GM19193 (cell line): Measurements from ENCODE around the gene ZNF10.
A peak's percentile ranks its signal among the peaks of the same experiment; 100 is the strongest.

Experiments
- POLR2A ChIP-seq: IDR thresholded peaks from 4 replicates; pipeline ENCODE4 v1.6.1; 2011; ENCODE audit not compliant: insufficient read depth, insufficient read length; ENCODE audit errors: extremely low read depth

ZNF10 gene

DNA sequence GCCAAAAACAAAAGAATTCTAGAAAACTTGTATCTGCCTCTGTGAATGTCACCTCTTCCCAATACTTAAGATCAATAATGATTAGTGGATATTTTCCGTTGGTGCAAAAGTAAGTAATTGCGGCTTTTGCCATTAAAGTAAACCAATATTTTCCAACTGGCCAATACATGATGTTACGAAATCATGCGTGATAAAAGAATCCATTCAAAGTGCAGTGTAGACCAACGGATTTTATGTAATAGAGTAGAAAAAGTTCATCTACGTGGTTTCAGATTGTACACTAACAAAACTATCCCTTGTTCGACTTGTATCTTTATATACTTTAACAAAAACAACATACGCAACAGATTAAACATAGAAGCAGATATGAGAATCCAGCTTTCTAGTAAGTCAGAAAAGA lies 50.2 kb downstream of the ZNF10 start:
- no peak for TF ChIP-seq POLR2A

DNA sequence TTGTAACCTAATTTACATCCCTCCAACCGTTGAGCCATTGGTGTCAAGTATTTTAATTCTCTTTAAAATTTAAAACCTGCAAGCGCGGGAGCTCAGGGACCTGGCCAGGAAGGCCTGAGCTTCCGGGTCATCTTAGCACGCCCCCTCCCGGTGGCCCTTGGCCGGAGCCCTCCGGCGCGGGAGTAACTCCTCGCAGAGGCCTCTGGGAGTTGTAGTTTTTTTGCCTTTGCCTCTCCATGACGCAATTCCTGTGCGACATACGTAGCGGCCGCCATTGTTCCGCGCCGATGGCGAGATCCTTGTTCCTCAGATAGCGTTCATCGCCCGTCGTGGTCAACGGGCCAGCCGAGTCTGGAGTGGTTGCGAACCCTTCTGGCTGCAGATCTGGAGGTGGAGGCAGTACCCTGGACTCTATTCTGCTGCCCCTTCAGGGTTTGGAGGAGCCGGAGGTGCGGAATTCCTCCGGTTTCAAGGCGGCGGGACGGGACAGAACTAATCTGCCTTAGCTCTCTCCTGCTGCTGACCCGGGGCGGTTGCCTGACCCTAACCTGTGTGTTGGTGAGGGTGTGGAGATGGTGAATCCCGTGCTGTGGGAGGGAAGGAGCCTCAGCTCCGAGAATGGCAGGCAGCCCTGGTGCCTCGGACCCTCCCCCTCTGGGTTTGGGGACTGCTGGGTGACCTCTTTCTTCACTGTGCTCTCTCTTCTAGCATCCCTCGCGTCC lies 51.0 kb downstream of the ZNF10 start, which contains the start of gene ZNF268:
Gene ZNF268 (plus strand): TSS at position 258 of the 722 bp plus-strand sequence. CDS start 503 bp downstream, outside the sequence.
- TF ChIP-seq POLR2A = peak; percentile 89

DNA sequence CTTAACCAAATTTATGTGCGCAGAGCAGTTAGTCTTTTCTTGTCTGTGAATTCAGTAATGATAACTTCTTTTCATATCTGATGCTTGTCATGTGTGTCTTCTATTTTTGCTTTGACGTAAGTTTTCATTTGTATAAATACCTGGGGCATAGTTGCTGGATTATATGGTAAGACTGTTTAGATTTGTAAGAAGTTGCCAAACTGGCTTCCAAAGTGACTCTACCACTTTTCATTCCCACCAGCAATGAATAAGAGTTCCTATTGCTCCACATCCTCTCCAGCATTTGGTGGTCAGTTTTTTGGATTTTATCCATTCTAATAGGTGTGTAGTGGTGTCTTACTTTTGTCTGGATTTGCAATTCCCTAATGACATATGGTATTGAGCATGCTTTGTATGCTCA lies 59.7 kb downstream of the ZNF10 start:
- TF ChIP-seq POLR2A = no peak

DNA sequence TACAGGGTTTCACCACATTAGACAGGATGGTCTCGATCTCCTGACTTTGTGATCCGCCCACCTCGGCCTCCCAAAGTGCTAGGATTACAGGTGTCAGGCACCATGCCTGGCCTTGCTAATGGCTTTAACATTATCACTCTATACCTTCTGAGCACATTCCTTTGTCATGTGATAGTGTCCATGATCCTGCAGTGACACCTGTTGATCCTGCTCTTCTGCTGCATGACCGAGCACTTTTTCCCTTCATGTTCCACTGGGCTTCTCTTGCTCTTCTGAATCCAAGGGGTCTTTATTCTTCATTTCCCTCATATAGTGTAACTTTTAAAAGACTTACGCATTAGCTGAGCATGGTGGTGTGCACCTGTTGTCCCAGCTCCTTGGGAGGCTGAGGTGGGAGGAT lies 62.4 kb downstream of the ZNF10 start:
- no peak for TF ChIP-seq POLR2A

DNA sequence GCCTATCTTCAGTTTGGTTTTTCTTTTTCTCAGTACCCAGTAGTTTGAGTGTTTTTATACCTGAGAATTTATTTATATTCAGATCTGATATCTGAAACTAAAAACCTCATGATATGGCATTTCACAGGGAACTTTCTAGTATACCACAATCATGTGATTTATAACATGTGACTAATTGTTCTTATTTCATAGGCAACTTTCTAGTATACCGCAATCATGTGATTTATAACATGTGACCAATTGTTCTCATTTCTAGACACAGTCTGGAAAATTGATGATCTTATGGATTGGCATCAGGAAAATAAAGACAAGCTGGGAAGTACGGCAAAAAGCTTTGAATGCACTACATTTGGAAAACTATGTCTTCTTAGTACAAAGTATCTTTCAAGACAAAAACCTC lies 71.5 kb downstream of the ZNF10 start:
- no peak for TF ChIP-seq POLR2A

DNA sequence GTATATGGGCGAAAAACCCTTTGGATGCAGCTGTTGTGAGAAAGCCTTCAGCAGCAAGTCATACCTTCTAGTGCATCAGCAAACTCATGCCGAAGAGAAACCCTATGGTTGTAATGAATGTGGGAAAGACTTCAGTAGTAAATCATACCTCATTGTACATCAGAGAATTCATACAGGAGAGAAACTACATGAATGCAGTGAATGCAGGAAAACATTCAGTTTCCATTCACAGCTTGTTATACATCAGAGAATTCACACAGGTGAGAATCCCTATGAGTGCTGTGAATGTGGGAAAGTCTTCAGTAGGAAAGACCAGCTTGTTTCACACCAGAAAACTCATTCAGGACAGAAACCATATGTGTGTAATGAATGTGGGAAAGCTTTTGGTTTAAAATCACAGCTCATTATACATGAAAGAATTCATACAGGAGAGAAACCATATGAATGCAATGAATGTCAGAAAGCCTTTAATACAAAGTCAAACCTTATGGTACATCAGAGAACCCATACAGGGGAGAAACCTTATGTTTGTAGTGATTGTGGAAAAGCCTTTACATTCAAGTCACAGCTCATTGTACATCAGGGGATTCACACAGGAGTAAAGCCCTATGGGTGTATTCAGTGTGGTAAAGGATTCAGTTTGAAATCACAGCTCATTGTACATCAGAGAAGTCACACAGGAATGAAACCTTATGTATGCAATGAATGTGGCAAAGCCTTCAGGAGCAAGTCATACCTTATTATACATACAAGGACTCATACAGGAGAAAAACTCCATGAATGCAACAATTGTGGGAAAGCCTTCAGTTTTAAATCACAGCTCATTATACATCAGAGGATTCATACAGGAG lies 72.3 kb downstream of the ZNF10 start:
- no peak for TF ChIP-seq POLR2A

DNA sequence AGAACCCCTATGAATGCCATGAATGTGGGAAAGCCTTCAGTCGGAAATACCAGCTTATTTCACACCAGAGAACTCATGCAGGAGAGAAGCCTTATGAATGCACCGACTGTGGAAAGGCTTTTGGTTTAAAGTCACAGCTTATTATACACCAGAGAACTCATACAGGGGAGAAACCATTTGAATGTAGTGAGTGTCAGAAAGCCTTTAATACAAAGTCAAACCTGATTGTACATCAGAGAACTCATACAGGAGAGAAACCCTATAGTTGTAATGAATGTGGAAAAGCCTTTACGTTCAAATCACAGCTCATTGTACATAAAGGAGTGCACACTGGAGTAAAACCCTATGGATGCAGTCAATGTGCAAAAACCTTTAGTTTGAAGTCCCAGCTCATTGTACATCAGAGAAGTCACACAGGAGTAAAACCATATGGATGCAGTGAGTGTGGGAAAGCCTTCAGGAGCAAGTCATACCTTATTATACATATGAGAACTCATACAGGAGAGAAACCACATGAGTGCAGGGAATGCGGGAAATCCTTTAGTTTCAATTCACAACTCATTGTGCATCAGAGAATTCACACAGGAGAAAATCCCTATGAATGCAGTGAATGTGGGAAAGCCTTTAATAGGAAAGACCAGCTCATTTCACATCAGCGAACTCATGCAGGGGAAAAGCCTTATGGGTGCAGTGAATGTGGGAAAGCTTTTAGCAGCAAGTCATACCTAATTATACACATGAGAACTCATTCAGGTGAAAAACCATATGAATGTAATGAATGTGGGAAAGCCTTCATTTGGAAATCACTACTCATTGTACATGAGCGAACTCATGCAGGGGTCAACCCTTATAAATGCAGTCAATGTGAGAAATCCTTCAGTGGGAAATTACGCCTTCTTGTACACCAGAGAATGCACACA lies 73.2 kb downstream of the ZNF10 start:
- TF ChIP-seq POLR2A = no peak

DNA sequence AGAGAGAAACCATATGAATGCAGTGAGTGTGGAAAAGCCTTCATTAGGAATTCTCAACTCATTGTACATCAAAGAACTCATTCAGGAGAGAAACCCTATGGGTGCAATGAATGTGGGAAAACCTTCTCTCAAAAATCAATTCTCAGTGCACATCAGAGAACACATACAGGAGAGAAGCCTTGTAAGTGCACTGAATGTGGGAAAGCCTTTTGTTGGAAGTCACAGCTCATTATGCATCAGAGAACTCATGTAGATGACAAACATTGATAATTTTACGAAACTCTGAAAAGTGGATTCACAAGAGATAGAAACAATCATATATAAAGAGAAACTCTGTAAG lies 73.8 kb downstream of the ZNF10 start:
- no peak for TF ChIP-seq POLR2A

DNA sequence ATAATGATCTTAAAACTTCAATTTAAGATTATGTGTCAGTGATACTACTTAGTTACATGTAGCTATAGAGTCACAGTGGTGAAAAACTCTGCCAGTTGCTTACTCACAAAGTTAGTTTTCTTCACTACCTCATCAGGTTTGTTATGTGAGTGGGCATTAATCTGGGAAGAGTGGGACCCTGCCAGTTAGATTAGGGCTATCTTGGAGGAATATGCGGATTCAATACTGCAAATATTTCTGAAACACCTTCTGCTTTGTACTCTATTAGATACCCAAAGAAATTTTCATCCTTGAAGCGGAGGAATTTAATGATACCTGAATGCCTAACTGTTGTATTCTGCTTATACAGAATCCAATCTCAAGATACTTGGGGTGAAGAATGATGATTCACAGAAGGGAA lies 76.0 kb downstream of the ZNF10 start:
- no peak for TF ChIP-seq POLR2A
